CD14-positive monocyte (primary cell): ENCODE measurements around the gene HERC4. TPM values are rescaled to one million over a fixed set of nuclear protein-coding genes. Genes with fewer than 3 reads are reported as not detected.

ENCODE experiments used
- DNase-seq, 3 donors: peaks; one replicate each; pipeline ENCODE4 v3.0.0-alpha.2; 2011 to 2022
- H2AFZ ChIP-seq: 2 replicates; pipeline ENCODE4 v1.6.0; 2012; ENCODE audit warnings: mild to moderate bottlenecking, low read depth, low read length, inconsistent platforms; ENCODE audit not compliant: insufficient read depth, poor library complexity, severe bottlenecking
- H3K27ac ChIP-seq, 2 donors: 1 replicate in 1 of 2; 2 replicates in 1 of 2; pipeline ENCODE4 v1.5.1; 2012 to 2013; ENCODE audit warnings: low read length in 2 of 2, control low read depth in 1 of 2, inconsistent platforms in 1 of 2, low read depth in 1 of 2, mild to moderate bottlenecking in 1 of 2
- H3K27me3 ChIP-seq, 2 donors: one replicate each; pipeline versions ENCODE4 v1.6.0 to v1.6.1; 2011 to 2013; ENCODE audit warnings: low read length in 2 of 2; ENCODE audit not compliant: control insufficient read depth in 2 of 2, insufficient read depth in 2 of 2
- H3K36me3 ChIP-seq, 2 donors: replicated peaks in 1 of 2; 1 replicate in 1 of 2; 2 replicates in 1 of 2; pipeline versions ENCODE4 v1.5.1 to v1.6.1; 2012 to 2013; ENCODE audit warnings: low read length in 2 of 2, control low read depth in 1 of 2, inconsistent platforms in 1 of 2, mild to moderate bottlenecking in 1 of 2; ENCODE audit not compliant: insufficient read depth in 2 of 2, control insufficient read depth in 1 of 2
- H3K4me1 ChIP-seq, 2 donors: 1 replicate in 1 of 2; 2 replicates in 1 of 2; pipeline versions ENCODE4 v1.5.1 to v1.6.1; 2012 to 2013; ENCODE audit warnings: low read length in 2 of 2, control low read depth in 1 of 2, inconsistent platforms in 1 of 2, mild to moderate bottlenecking in 1 of 2, moderate library complexity in 1 of 2; ENCODE audit not compliant: insufficient read depth in 2 of 2, control insufficient read depth in 1 of 2
- H3K4me2 ChIP-seq: replicated peaks from 2 replicates; pipeline ENCODE3; 2012; ENCODE audit warnings: low read length, moderate library complexity, mild to moderate bottlenecking; ENCODE audit not compliant: poor library complexity, severe bottlenecking; ENCODE audit errors: extremely low read depth
- H3K4me3 ChIP-seq, 3 experiments: fragments of 200-600 bp in 1 of 3; sonication (generic) in 1 of 3; replicated peaks in 1 of 3; 1 replicate in 2 of 3; 2 replicates in 1 of 3; pipeline ENCODE4 v1.5.1; 2011 to 2013; ENCODE audit warnings: low read length in 3 of 3, mild to moderate bottlenecking in 3 of 3, control low read depth in 2 of 3, low read depth in 2 of 3, inconsistent platforms in 1 of 3, moderate library complexity in 1 of 3
- H3K79me2 ChIP-seq: 2 replicates; pipeline ENCODE4 v1.6.0; 2012; ENCODE audit warnings: mild to moderate bottlenecking, control low read depth, inconsistent platforms, low read length, moderate library complexity; ENCODE audit not compliant: insufficient read depth
- H3K9ac ChIP-seq: 2 replicates; pipeline ENCODE4 v1.6.0; 2017; ENCODE audit warnings: low read length, mild to moderate bottlenecking; ENCODE audit not compliant: insufficient read depth, poor library complexity, severe bottlenecking
- H3K9me3 ChIP-seq, 2 donors: replicated peaks in 1 of 2; 1 replicate in 1 of 2; 2 replicates in 1 of 2; pipeline versions ENCODE4 v1.5.1 to v1.6.1; 2012 to 2013; ENCODE audit warnings: low read length in 2 of 2, control low read depth in 1 of 2; ENCODE audit not compliant: control insufficient read depth in 1 of 2, insufficient read depth in 1 of 2
- H4K20me1 ChIP-seq: 2 replicates; pipeline ENCODE4 v1.6.0; 2012; ENCODE audit warnings: mild to moderate bottlenecking, low read length, control low read depth, moderate library complexity; ENCODE audit not compliant: insufficient read depth
- H3K27ac Mint-ChIP-seq, 7 donors: one replicate each; pipeline ENCODE4 v1.8.0; 2020; ENCODE audit warnings: mild to moderate bottlenecking in 7 of 7, mixed read lengths in 7 of 7, moderate library complexity in 6 of 7, inconsistent platforms in 2 of 7
- H3K27me3 Mint-ChIP-seq, 3 donors: one replicate each; pipeline ENCODE4 v1.8.0; 2021 to 2022; ENCODE audit warnings: low read depth in 3 of 3, mild to moderate bottlenecking in 3 of 3, mixed read lengths in 3 of 3, moderate library complexity in 3 of 3, inconsistent platforms in 1 of 3
- H3K36me3 Mint-ChIP-seq, 2 donors: one replicate each; pipeline ENCODE4 v1.8.0; 2020; ENCODE audit warnings: mixed read lengths in 2 of 2, inconsistent platforms in 1 of 2, mild to moderate bottlenecking in 1 of 2
- H3K4me1 Mint-ChIP-seq: one replicate; pipeline ENCODE4 v1.8.0; 2020; ENCODE audit warnings: mild to moderate bottlenecking, mixed read lengths
- H3K4me3 Mint-ChIP-seq, 2 donors: one replicate each; pipeline ENCODE4 v1.8.0; 2020; ENCODE audit warnings: mild to moderate bottlenecking in 2 of 2, mixed read lengths in 2 of 2, moderate library complexity in 1 of 2
- H3K9me3 Mint-ChIP-seq, 7 donors: one replicate each; pipeline ENCODE4 v1.8.0; 2020 to 2022; ENCODE audit warnings: mixed read lengths in 7 of 7, mild to moderate bottlenecking in 6 of 7, moderate library complexity in 6 of 7, inconsistent platforms in 2 of 7
- CTCF ChIP-seq: fragments of 200-600 bp; IDR thresholded peaks from one replicate; pipeline ENCODE4 v1.8.0; 2022; ENCODE audit warnings: antibody characterized with exemption, mild to moderate bottlenecking
- WGBS: methylation state at CpG from one replicate; pipeline ENCODE4 v1.1.5; 2013; ENCODE audit warnings: missing lambda C conversion rate; ENCODE audit not compliant: insufficient coverage; 5-methylcytosine and 5-hydroxymethylcytosine counted together
- intact Hi-C, 2 donors: fragments of 100-400 bp; cut with micrococcal nuclease; formaldehyde crosslinking; loops; one replicate each; pipeline versions ENCODE4 v1.15.0 to v1.15.1; 2023
- polyA plus RNA-seq, 3 donors: library from polyadenylated mRNA; depleted of rRNA in 1 of 3; unstranded in 2 of 3; stranded (reverse) in 1 of 3; fragments of 300-500 nt in 2 of 3; fragments of >200 nt in 1 of 3; fragmentation: Illumina TruSeq in 2 of 3; gene quantifications; 1 replicate in 2 of 3; 2 replicates in 1 of 3; pipeline ENCODE4 v1.2.3, GENCODE V29; 2012 to 2021
- small RNA-seq: library from RNA; depleted of rRNA; stranded (forward); fragments of <200 nt; gene quantifications from one replicate; pipeline ENCODE3, GENCODE V24; 2012; ENCODE audit warnings: low read depth; ENCODE audit not compliant: insufficient read length

HERC4 gene
- polyA plus RNA-seq, 3 donors, result 10.7 to 17.5 (median 14.3) TPM

- no peaks in the 10 kb centered on the region for H4K20me1 ChIP-seq
- H3K4me3 ChIP-seq, result no peak overlapping the region
- H3K36me3 Mint-ChIP-seq, result no peaks in the 10 kb centered on the region
- no peaks in the 10 kb centered on the region for H3K4me1 ChIP-seq
- H3K27ac ChIP-seq, result no peak overlapping the region
- intact Hi-C loops, result no loop called here
- no peaks in the 10 kb centered on the region for H3K4me1 Mint-ChIP-seq
- no peak overlapping the region for H3K4me2 ChIP-seq
- H3K9me3 Mint-ChIP-seq, result peaks cover 0 to 2% (median 0%) of the 10 kb centered on the region in 7 donors
- no peaks in the 10 kb centered on the region for H3K36me3 ChIP-seq
- no peaks in the 10 kb centered on the region for H3K9me3 ChIP-seq
- WGBS, result 67% methylated on average over 1 of the region's 3 CpGs
- H3K27me3 ChIP-seq, result no peaks in the 10 kb centered on the region
- DNase-seq, result no peak
- TF ChIP-seq CTCF, result no peak
- H3K4me3 Mint-ChIP-seq, result no peak overlapping the region
- no peaks in the 10 kb centered on the region for H3K79me2 ChIP-seq
- H2AFZ ChIP-seq, result no peak overlapping the region
- no peak overlapping the region for H3K27ac Mint-ChIP-seq
- H3K9ac ChIP-seq, result no peak overlapping the region
- H3K27me3 Mint-ChIP-seq, result peaks cover 4 to 10% (median 9%) of the 10 kb centered on the region in 3 donors
Observed at GRCh38 chr10:67875340-67876238, 199.5 kb downstream of the HERC4 start.

Small RNA genes lying within 50 kb of the gene (small RNA-seq; reads per million reads assigned to genes)
- gene RN7SL220P, result not detected

Other genes with a start within 250 kb of the HERC4 start
- gene DNAJC12, start 237.1 kb downstream of the HERC4 start, polyA plus RNA-seq, result not detected
- gene SIRT1, start 190.6 kb downstream of the HERC4 start, polyA plus RNA-seq, result 1 to 10 TPM; 4.4 to 8.4 (median 8.3) TPM
- gene MYPN, start 34.2 kb upstream of the HERC4 start, polyA plus RNA-seq, result not detected
- gene ATOH7, start 156.8 kb upstream of the HERC4 start, polyA plus RNA-seq, result not detected